PC-3 (cell line): ENCODE measurements around the gene PNO1. TPM values are rescaled to one million over a fixed set of nuclear protein-coding genes. Genes with fewer than 3 reads are reported as not detected.

Experiments used
- ATAC-seq: fragments of 200-7000 bp; cut with Tn5 transposase; 2 replicates; pipeline ENCODE4 v1.9.1; 2020; ENCODE audit warnings: mild to moderate bottlenecking, moderate library complexity
- BruUV-seq: library from RNA; stranded (reverse); fragments of 400-500 nt; replicated peaks from 2 replicates; lab custom pipeline; 2021; lab: Mats Ljungman, UMichigan
- CTCF ChIA-PET: fragments of 300-600 bp; sonication (Branson Sonifier 250); formaldehyde crosslinking; loops from one replicate; lab custom pipeline; 2022; ENCODE audit warnings: antibody characterized with exemption; lab: Charles Lee
- POLR2A ChIA-PET: fragments of 300-600 bp; sonication (Branson Sonifier 250); formaldehyde crosslinking; loops from one replicate; lab custom pipeline; 2022; ENCODE audit warnings: antibody characterized with exemption; ENCODE audit not compliant: unreplicated experiment; lab: Charles Lee
- DNase-seq: peaks from one replicate; pipeline ENCODE4 v3.0.0-alpha.2; 2015
- H2AFZ ChIP-seq: fragments of 300-600 bp; sonication (generic); 2 replicates; pipeline ENCODE4 v1.6.0; 2016; ENCODE audit warnings: antibody characterized with exemption, low read length
- H3F3A ChIP-seq: fragments of 300-600 bp; sonication (generic); one replicate; pipeline ENCODE4 v1.6.0; 2017; ENCODE audit warnings: antibody characterized with exemption, low read length, control low read depth, mild to moderate bottlenecking; ENCODE audit not compliant: unreplicated experiment
- H3K27ac ChIP-seq: fragments of 300-600 bp; sonication (generic); 2 replicates; pipeline ENCODE4 v1.5.1; 2016; ENCODE audit warnings: mild to moderate bottlenecking, low read length
- H3K27me3 ChIP-seq: fragments of 300-600 bp; sonication (generic); 2 replicates; pipeline ENCODE4 v1.6.1; 2016; ENCODE audit warnings: low read length, mixed read lengths
- H3K36me3 ChIP-seq: fragments of 300-600 bp; sonication (generic); 2 replicates; pipeline ENCODE4 v1.6.1; 2016; ENCODE audit warnings: low read depth, mixed run types, low read length, mixed read lengths
- H3K4me1 ChIP-seq: fragments of 300-600 bp; sonication (generic); 2 replicates; pipeline ENCODE4 v1.5.1; 2016; ENCODE audit warnings: low read length; ENCODE audit not compliant: insufficient read depth
- H3K4me2 ChIP-seq: fragments of 300-600 bp; sonication (generic); 2 replicates; pipeline ENCODE4 v1.6.0; 2016; ENCODE audit warnings: low read length
- H3K4me3 ChIP-seq: fragments of 300-600 bp; sonication (generic); 2 replicates; pipeline ENCODE4 v1.5.1; 2016; ENCODE audit warnings: mild to moderate bottlenecking, low read length, mixed read lengths
- H3K79me2 ChIP-seq: fragments of 300-600 bp; sonication (generic); 2 replicates; pipeline ENCODE4 v1.6.1; 2017; ENCODE audit warnings: low read length, mixed read lengths
- H3K9ac ChIP-seq: fragments of 300-600 bp; sonication (generic); 2 replicates; pipeline ENCODE4 v1.6.0; 2016; ENCODE audit warnings: mild to moderate bottlenecking, low read length
- H3K9me2 ChIP-seq: fragments of 300-600 bp; sonication (generic); replicated peaks from 2 replicates; pipeline ENCODE4 v1.6.1; 2016; ENCODE audit warnings: mixed run types, low read length, mixed read lengths
- H3K9me3 ChIP-seq: fragments of 300-600 bp; sonication (generic); 2 replicates; pipeline ENCODE4 v1.6.1; 2016; ENCODE audit warnings: low read length, mixed read lengths
- H4K20me1 ChIP-seq: fragments of 300-600 bp; sonication (generic); 2 replicates; pipeline ENCODE4 v1.6.1; 2016; ENCODE audit warnings: low read length, mixed read lengths
- CTCF ChIP-seq: fragments of 300-600 bp; sonication (generic); conservative IDR thresholded peaks from 2 replicates; pipeline ENCODE4 v1.5.1; 2017; ENCODE audit warnings: antibody characterized with exemption, low read depth, mild to moderate bottlenecking, low read length
- EZH2 ChIP-seq: fragments of 300-600 bp; sonication (generic); IDR thresholded peaks from one replicate; pipeline ENCODE4 v1.6.1; 2017; ENCODE audit warnings: antibody characterized with exemption, mild to moderate bottlenecking, low read length; ENCODE audit not compliant: unreplicated experiment
- EZH2phosphoT487 ChIP-seq: fragments of 300-600 bp; sonication (generic); IDR thresholded peaks from 2 replicates; pipeline ENCODE4 v1.6.1; 2018; ENCODE audit warnings: mild to moderate bottlenecking, antibody characterized with exemption, low read length, borderline replicate concordance
- intact Hi-C: fragments of 100-400 bp; cut with micrococcal nuclease; formaldehyde crosslinking; loops from 2 replicates; pipeline ENCODE4 v1.9.0; 2023
- total RNA-seq: library from RNA; depleted of rRNA; stranded (reverse); fragments of >200 nt; gene quantifications from 2 replicates; pipeline ENCODE4 v1.2.3, GENCODE V29; 2014

Gene PNO1
- total RNA-seq, 1 experiment from 2014 or later = 50.8 TPM

GRCh38 chr2:68134120-68134519 lies 23.6 kb upstream of the PNO1 start:
- Histone ChIP-seq H4K20me1 (no peaks in the 10 kb centered on the region), H3K4me3 (no peak overlapping the region), H3K9me2 (no peaks in the 10 kb centered on the region), H3K9ac (no peak overlapping the region), H3K9me3 (no peaks in the 10 kb centered on the region), H3K27ac (no peak overlapping the region), H3K4me2 (no peak overlapping the region), H3K79me2 (no peaks in the 10 kb centered on the region), H3K36me3 (peaks cover 18% of the 10 kb centered on the region), H3K27me3 (no peaks in the 10 kb centered on the region), H2AFZ (no peak overlapping the region), H3F3A (no peaks in the 10 kb centered on the region), H3K4me1 (no peaks in the 10 kb centered on the region)
- TF ChIP-seq EZH2phosphoT487 (no peak), EZH2 (no peak), CTCF (no peak)
- ChIA-PET POLR2A (no interaction called here), CTCF (no interaction called here)
- no peak for DNase-seq
- no peak for ATAC-seq
- BruUV-seq = no TSS peak
- intact Hi-C loops = no loop called here

- no peaks in the 10 kb centered on the region for H3K79me2 ChIP-seq
- H2AFZ ChIP-seq = no peak overlapping the region
- no peak overlapping the region for H3K4me3 ChIP-seq
- no peaks in the 10 kb centered on the region for H3K9me2 ChIP-seq
- H3K36me3 ChIP-seq = peaks cover 18% of the 10 kb centered on the region
- H3K9ac ChIP-seq = no peak overlapping the region
- no peaks in the 10 kb centered on the region for H3K27me3 ChIP-seq
- no TSS peak for BruUV-seq
- ChIA-PET CTCF (no interaction called here), POLR2A (no interaction called here)
- TF ChIP-seq CTCF (no peak), EZH2 (no peak), EZH2phosphoT487 (no peak)
- H3K27ac ChIP-seq = no peak overlapping the region
- ATAC-seq (no peak), DNase-seq (no peak)
- H3K4me2 ChIP-seq = no peak overlapping the region
- no peaks in the 10 kb centered on the region for H3K9me3 ChIP-seq
- no peaks in the 10 kb centered on the region for H3K4me1 ChIP-seq
- H3F3A ChIP-seq = no peaks in the 10 kb centered on the region
- H4K20me1 ChIP-seq = no peaks in the 10 kb centered on the region
- intact Hi-C loops = no loop called here
These were observed 23.1 kb upstream of the PNO1 start for GRCh38 chr2:68134554-68134953.

- intact Hi-C loops = no loop called here
- H3K9ac ChIP-seq = no peak overlapping the region
- no peak overlapping the region for H2AFZ ChIP-seq
- ChIA-PET POLR2A (no interaction called here), CTCF (no interaction called here)
- no TSS peak for BruUV-seq
- H3K36me3 ChIP-seq = peaks cover 18% of the 10 kb centered on the region
- no peaks in the 10 kb centered on the region for H3K9me3 ChIP-seq
- H3K79me2 ChIP-seq = no peaks in the 10 kb centered on the region
- no peak overlapping the region for H3K4me3 ChIP-seq
- H3K9me2 ChIP-seq = no peaks in the 10 kb centered on the region
- H3K27ac ChIP-seq = no peak overlapping the region
- H3F3A ChIP-seq = no peaks in the 10 kb centered on the region
- H3K4me2 ChIP-seq = no peak overlapping the region
- DNase-seq (no peak), ATAC-seq (no peak)
- no peaks in the 10 kb centered on the region for H3K4me1 ChIP-seq
- H3K27me3 ChIP-seq = no peaks in the 10 kb centered on the region
- no peaks in the 10 kb centered on the region for H4K20me1 ChIP-seq
- TF ChIP-seq CTCF (no peak), EZH2phosphoT487 (no peak)
These were observed 22.0 kb upstream of the PNO1 start for GRCh38 chr2:68135448-68136320.
